Endothelial cell of umbilical vein (primary cell): ENCODE results near the gene LAMB4. TPM values are rescaled to one million over a fixed set of nuclear protein-coding genes. Genes with fewer than 3 reads are reported as not detected.

Experiments
- BruUV-seq: library from RNA; stranded (reverse); fragments of 400-500 nt; replicated peaks from 2 replicates; lab custom pipeline; 2021; lab: Mats Ljungman, UMichigan
- CTCF ChIA-PET: fragments of 300-600, 350-600 bp; sonication (Branson Sonifier 250); formaldehyde crosslinking; loops from one replicate; lab custom pipeline; 2021; ENCODE audit warnings: antibody characterized with exemption, inconsistent platforms; lab: Charles Lee
- POLR2A ChIA-PET: fragments of 300-600, 350-600 bp; sonication (Branson Sonifier 250); formaldehyde crosslinking; loops from one replicate; lab custom pipeline; 2021; ENCODE audit warnings: antibody characterized with exemption, inconsistent platforms; lab: Charles Lee
- DNase-seq: peaks from one replicate; pipeline ENCODE4 v3.0.0-alpha.2; 2011; ENCODE audit warnings: low read depth, low spot score
- FAIRE-seq: peaks from 2 replicates; lab custom pipeline; 2011; peaks lifted over from hg19 to GRCh38; lab: Jason Lieb, UNC
- H2AFZ ChIP-seq: 2 replicates; pipeline ENCODE4 v1.6.0; 2012; ENCODE audit warnings: low read depth, low read length, control low read depth, inconsistent platforms
- H3K27ac ChIP-seq: 2 replicates; pipeline ENCODE4 v1.5.1; 2011; ENCODE audit warnings: low read depth, mild to moderate bottlenecking, control low read depth, low read length, moderate library complexity; ENCODE audit not compliant: insufficient read depth
- H3K27me3 ChIP-seq, 2 experiments: 2 replicates each; pipeline versions ENCODE4 v1.6.0 to v1.6.1; 2011; ENCODE audit warnings: low read length in 2 of 2, mixed read lengths in 1 of 2; ENCODE audit not compliant: control insufficient read depth in 2 of 2, insufficient read depth in 2 of 2
- H3K36me3 ChIP-seq, 2 experiments: 2 replicates in 1 of 2; 3 replicates in 1 of 2; pipeline ENCODE4 v1.5.1; 2011; ENCODE audit warnings: low read length in 2 of 2, mild to moderate bottlenecking in 1 of 2, moderate library complexity in 1 of 2; ENCODE audit not compliant: control insufficient read depth in 2 of 2, insufficient read depth in 2 of 2; ENCODE audit errors: extremely low read depth in 1 of 2
- H3K4me1 ChIP-seq: 3 replicates; pipeline ENCODE4 v1.5.1; 2011; ENCODE audit warnings: mild to moderate bottlenecking, low read length; ENCODE audit not compliant: control insufficient read depth, insufficient read depth; ENCODE audit errors: extremely low read depth
- H3K4me2 ChIP-seq: 2 replicates; pipeline ENCODE4 v1.6.1; 2011; ENCODE audit warnings: low read length, control low read depth, mixed read lengths; ENCODE audit not compliant: insufficient read depth
- H3K4me3 ChIP-seq, 3 experiments: fragments of 200-600 bp in 1 of 3; sonication (generic), shearing (Covaris generic) in 1 of 3; replicated peaks in 1 of 3; 2 replicates each; pipeline ENCODE4 v1.5.1; 2011 to 2016; ENCODE audit warnings: control low read depth in 3 of 3, low read length in 3 of 3, mild to moderate bottlenecking in 2 of 3, inconsistent platforms in 1 of 3, low read depth in 1 of 3, moderate library complexity in 1 of 3; ENCODE audit not compliant: insufficient read depth in 1 of 3
- H3K79me2 ChIP-seq: 2 replicates; pipeline ENCODE4 v1.6.0; 2012; ENCODE audit warnings: low read length, inconsistent platforms; ENCODE audit not compliant: control insufficient read depth, insufficient read depth
- H3K9ac ChIP-seq: replicated peaks from 2 replicates; pipeline ENCODE3; 2011; ENCODE audit warnings: low read length, control low read depth; ENCODE audit not compliant: insufficient read depth; ENCODE audit errors: extremely low read depth
- H3K9me1 ChIP-seq: replicated peaks from 3 replicates; pipeline ENCODE4 v1.6.0; 2011; ENCODE audit warnings: mild to moderate bottlenecking, low read length; ENCODE audit not compliant: control insufficient read depth, insufficient read depth; ENCODE audit errors: extremely low read depth
- H3K9me3 ChIP-seq: replicated peaks from 2 replicates; pipeline ENCODE4 v1.5.1; 2012; ENCODE audit warnings: low read length, inconsistent platforms; ENCODE audit not compliant: control insufficient read depth, insufficient read depth
- H4K20me1 ChIP-seq: replicated peaks from 2 replicates; pipeline ENCODE3; 2011; ENCODE audit warnings: mild to moderate bottlenecking, low read length; ENCODE audit not compliant: control insufficient read depth, insufficient read depth; ENCODE audit errors: extremely low read depth
- EZH2 ChIP-seq: IDR thresholded peaks from 2 replicates; pipeline ENCODE4 v1.6.1; 2012; ENCODE audit warnings: borderline replicate concordance, low read depth, mild to moderate bottlenecking, moderate library complexity, low read length, inconsistent platforms; ENCODE audit not compliant: severe bottlenecking
- GATA2 ChIP-seq: IDR thresholded peaks from 2 replicates; pipeline ENCODE4 v1.7.0; 2011; ENCODE audit warnings: low read depth, mild to moderate bottlenecking, moderate library complexity, mixed read lengths, low read length; ENCODE audit not compliant: insufficient read length, insufficient read depth
- dilution Hi-C: fragments of 300-500 bp; cut with MboI; formaldehyde crosslinking; loops from one replicate; pipeline ENCODE4 v1.15.0; 2019; ENCODE audit warnings: low sequenced_read_pairs; ENCODE audit not compliant: extremely low pct_ligation_motif_present
- intact Hi-C: fragments of 100-400 bp; cut with micrococcal nuclease; formaldehyde crosslinking; loops from one replicate; pipeline ENCODE4 v1.10.0; 2022
- polyA plus RNA-seq, 4 experiments: library from polyadenylated mRNA; depleted of rRNA in 3 of 4; stranded (reverse) in 3 of 4; unstranded in 1 of 4; fragments of >200 nt; gene quantifications; 2 replicates each; pipeline versions ENCODE4 v1.2.1 to v1.2.3, GENCODE V29; 2011 to 2012; ENCODE audit warnings: missing spikeins in 1 of 4
- total RNA-seq: library from RNA; stranded (reverse); gene quantifications from 2 replicates; pipeline ENCODE4 v1.2.3, GENCODE V29; 2021
- TF ChIP-seq, protein P1 (sequence below), 2 donors: IDR thresholded peaks; 1 replicate in 1 of 2; 2 replicates in 1 of 2; pipeline ENCODE4 v1.5.1; 2011; ENCODE audit warnings: low read length in 2 of 2, mild to moderate bottlenecking in 2 of 2, moderate library complexity in 2 of 2, control low read depth in 1 of 2, inconsistent platforms in 1 of 2, low read depth in 1 of 2; ENCODE audit not compliant: insufficient read depth in 1 of 2; ENCODE audit errors: extremely low read depth in 1 of 2

Gene LAMB4
- total and polyA plus RNA-seq, 2 donors (not counting 3 experiments of a cell fraction or from before 2014, with no cell fraction given): 0.15 to 0.20 TPM

DNA sequence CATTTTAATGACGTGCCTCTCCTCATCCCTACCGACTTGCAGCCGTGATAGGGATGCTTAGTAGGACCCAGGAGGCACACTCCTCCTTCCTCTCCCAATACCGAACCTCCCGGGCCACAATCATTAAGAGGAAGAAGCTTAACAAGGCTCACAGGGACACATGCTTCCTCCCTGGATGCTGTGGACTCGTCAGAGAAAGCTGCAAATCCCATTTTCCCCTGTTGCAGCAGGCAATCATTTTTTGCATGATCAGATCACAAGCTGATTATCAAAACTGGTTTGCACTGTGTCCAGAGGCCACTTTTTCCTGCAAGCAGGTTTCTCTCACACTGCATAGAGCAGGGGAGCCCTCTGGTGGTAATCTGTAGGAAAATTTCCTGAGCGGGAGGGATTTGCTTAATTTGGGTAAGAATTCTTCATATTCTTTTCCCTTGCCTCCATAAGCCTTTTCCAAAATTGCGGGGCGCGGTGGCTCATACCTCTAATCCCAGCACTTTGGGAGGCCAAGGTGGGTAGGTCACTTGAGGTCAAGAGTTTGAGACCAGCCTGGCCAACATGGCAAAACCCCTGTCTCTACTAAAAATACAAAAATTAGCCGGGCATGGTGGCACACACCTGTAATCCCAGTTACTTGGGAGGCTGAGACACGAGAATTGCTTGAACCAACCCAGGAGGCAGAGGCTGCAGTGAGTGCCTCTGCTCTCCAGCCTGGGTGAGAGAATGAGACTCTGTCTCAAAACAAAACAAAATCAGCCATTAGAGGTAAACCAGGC is 16.1 kb upstream of the LAMB4 start:
- dilution Hi-C loops: loop anchor here (5.0 kb wide), 1 partner anchor 144 kb away; the partner anchor contains the start of gene LAMB1
- no peak overlapping the region for H3K4me3 ChIP-seq
- FAIRE-seq: peak; percentile 81
- H4K20me1 ChIP-seq: no peaks in the 10 kb centered on the region
- DNase-seq: peak; percentile 80
- H2AFZ ChIP-seq: no peak overlapping the region
- no peaks in the 10 kb centered on the region for H3K79me2 ChIP-seq
- no peak overlapping the region for H3K9ac ChIP-seq
- H3K9me3 ChIP-seq: no peaks in the 10 kb centered on the region
- no peaks in the 10 kb centered on the region for H3K27me3 ChIP-seq
- no peaks in the 10 kb centered on the region for H3K9me1 ChIP-seq
- intact Hi-C loops: loop anchor here (1.0 to 5.0 kb wide), 7 partner anchors 32 to 404 kb away; partner anchors contain the start of genes CBLL1 and LAMB1
- TF ChIP-seq GATA2 (no peak), EZH2 (no peak)
- TF ChIP-seq, protein P1, sequence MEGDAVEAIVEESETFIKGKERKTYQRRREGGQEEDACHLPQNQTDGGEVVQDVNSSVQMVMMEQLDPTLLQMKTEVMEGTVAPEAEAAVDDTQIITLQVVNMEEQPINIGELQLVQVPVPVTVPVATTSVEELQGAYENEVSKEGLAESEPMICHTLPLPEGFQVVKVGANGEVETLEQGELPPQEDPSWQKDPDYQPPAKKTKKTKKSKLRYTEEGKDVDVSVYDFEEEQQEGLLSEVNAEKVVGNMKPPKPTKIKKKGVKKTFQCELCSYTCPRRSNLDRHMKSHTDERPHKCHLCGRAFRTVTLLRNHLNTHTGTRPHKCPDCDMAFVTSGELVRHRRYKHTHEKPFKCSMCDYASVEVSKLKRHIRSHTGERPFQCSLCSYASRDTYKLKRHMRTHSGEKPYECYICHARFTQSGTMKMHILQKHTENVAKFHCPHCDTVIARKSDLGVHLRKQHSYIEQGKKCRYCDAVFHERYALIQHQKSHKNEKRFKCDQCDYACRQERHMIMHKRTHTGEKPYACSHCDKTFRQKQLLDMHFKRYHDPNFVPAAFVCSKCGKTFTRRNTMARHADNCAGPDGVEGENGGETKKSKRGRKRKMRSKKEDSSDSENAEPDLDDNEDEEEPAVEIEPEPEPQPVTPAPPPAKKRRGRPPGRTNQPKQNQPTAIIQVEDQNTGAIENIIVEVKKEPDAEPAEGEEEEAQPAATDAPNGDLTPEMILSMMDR (IDR thresholded peaks at IDR 0.05; ENCODE audit: extremely low read depth in 1 of 2, insufficient read depth in 1 of 2, low read depth in 1 of 2, low read length in 2 of 2): peak; percentile 69 to 79
- ChIA-PET CTCF (interaction anchor here (0.6 to 3.9 kb wide), 51 partner anchors 8 to 403 kb away, joined by 3 to 47 read pairs (median 5); partner anchors contain the start of genes CBLL1, LAMB1 and LAMB4), POLR2A (no interaction called here)
- no peak overlapping the region for H3K27ac ChIP-seq
- peaks cover 0 to 4% of the 10 kb centered on the region in 2 experiments for H3K36me3 ChIP-seq
- no peak overlapping the region for H3K4me2 ChIP-seq
- BruUV-seq: no TSS peak
- H3K4me1 ChIP-seq: no peaks in the 10 kb centered on the region
